Erythroblast (primary cell): ENCODE measurements around the gene CD2BP2.

Experiments used
- GATA1 ChIP-seq: IDR thresholded peaks from 2 replicates; pipeline ENCODE4 v1.6.1; 2011; ENCODE audit warnings: low read depth, mild to moderate bottlenecking, control low read depth, low read length, moderate library complexity
- POLR2A ChIP-seq: IDR thresholded peaks from 2 replicates; pipeline ENCODE4 v1.6.1; 2011; ENCODE audit warnings: mild to moderate bottlenecking, low read length

DNA sequence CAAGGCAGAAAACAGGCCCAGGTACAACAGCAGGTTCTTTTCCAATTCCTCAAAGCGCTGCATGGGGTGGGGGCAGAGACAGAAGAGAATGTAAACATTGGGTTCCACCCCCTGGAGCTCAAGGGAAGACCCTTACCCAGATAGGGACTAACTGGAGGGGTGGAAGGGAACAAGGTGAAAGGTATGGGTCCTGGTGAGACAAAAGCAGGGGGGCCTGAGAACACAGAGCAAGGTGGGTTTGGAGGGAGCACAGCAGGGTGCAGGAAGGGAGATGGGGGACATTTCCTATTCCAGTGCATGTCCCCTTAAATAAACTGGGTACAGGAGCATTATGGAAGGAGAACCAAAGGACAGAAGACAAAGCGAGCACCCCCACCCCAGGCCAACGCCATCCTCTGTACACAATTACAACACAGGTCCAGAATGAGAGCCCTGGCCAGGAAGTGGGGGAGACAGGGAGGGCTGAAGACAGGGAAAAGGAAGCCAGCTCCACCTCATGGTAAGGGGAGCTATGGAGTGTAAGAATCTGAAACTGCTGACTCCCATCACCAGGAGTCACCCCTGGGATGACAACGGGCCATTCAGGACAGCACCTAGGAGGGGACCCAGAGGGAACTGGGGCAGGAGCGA lies 2.1 kb upstream of the CD2BP2 start:
- no peak for TF ChIP-seq POLR2A
- TF ChIP-seq GATA1 = no peak
